SHP77 treated with DMSO at 0.1 percent for 48 hours (cell line): ENCODE measurements around the gene OR3A1.
"Not testable (repeated sequence)": the region's sequence is repeated elsewhere in the genome, so short reads cannot be mapped to it uniquely, and the experiment has no call there.

Experiments used
- DNase-seq: peaks from one replicate; lab custom pipeline; 2025; lab: John Stamatoyannopoulos, UW

OR3A1 gene, protein sequence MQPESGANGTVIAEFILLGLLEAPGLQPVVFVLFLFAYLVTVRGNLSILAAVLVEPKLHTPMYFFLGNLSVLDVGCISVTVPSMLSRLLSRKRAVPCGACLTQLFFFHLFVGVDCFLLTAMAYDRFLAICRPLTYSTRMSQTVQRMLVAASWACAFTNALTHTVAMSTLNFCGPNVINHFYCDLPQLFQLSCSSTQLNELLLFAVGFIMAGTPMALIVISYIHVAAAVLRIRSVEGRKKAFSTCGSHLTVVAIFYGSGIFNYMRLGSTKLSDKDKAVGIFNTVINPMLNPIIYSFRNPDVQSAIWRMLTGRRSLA

DNA sequence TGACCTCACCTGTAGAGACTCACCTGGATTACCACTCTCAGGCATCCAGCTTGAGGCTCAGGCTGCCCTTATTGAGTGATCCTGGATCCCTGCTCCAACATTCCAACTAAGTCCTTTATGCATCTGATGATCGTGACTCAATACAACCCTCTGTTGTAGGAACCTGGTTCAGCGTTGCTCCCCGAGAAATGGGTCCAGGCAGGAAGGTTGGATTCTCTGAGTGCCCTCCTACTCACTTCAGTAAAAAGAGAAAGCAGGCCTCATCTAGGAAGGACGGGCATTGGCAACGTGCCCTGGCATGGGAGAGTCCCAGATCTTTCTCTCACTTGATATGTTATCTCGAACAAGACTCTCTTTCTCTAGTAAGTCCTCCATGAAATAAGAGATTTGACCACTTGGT is at the start of gene OR3A1:
Gene OR3A1 (minus strand): TSS at position 101 of the 400 bp plus-strand sequence. CDS start 5,778 bp downstream, outside the sequence.
- no peak for DNase-seq

DNA sequence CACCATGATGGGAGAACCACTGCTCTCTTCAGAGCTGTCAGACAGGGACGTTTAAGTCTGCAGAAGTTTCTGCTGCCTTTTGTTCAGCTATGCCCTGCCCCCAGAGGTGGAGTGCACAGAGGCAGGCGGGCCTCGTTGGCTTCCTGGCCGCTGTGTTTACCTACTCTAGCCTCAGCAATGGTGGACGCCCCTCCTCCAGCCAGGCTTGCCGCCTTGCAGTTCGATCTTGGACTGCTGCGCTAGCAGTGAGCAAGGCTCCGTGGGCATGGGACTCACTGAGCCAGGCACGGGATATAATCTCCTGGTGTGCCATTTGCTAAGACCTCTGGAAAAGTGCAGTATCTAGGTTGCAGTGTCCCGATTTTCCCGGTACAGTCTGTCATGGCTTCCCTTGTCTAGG is 44.6 kb upstream of the OR3A1 start:
- DNase-seq = not testable (repeated sequence)

DNA sequence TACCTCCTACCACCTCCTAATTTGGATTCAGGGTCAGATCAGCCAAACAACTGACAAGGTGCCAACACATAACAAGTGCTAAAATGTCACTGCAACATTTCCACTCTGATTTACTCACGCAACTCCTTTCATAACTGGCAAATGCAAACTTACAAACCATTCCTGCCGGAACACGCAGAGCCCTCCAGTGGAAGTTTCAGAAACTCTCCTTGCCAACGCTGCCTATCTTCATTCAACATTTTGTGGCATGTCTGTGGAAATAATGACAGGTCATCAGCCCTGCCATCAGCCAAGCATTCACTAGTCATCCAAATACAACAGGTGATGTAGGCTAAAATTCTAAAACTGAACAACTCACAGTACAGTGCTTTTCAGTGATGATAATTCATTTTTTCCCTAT is 37.7 kb upstream of the OR3A1 start:
- no peak for DNase-seq

DNA sequence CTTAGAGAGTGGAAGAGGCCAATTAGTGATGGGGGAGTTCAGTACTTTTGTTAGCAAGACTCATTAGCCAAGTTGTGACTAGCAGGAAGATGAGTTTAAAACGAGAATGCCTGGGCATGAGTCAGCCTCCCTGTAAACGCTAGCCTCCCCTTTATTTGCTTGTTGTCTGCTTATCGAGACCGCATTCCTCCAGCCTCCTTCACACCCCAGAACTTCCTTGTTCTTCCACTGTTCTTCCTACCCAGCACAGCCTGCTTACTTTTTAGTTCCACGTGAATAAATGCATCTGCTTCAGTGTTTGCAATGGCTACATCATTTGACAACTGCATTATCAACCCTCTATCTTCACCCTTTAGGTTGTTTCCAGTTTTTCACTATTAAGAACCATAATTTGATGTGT is 20.2 kb upstream of the OR3A1 start:
- DNase-seq = no peak

DNA sequence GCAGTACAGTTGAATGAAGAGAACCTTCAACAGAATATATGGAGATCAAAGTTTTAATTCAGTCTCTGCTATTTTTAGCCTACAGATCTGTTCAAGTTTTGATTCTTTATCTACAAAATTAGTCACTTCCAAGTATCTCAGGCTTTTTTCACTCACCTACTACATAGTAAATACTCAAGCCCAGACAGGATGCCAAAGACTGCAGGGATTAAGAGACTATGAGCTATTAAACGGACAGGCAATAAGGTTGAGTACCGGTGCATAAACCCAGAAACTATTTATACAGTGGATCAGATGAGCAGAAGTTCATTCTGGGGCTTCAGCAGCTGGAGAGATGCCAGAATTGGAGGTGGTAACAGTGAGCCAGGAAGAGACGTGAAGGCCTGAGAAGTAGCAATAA is 18.7 kb upstream of the OR3A1 start:
- no peak for DNase-seq

DNA sequence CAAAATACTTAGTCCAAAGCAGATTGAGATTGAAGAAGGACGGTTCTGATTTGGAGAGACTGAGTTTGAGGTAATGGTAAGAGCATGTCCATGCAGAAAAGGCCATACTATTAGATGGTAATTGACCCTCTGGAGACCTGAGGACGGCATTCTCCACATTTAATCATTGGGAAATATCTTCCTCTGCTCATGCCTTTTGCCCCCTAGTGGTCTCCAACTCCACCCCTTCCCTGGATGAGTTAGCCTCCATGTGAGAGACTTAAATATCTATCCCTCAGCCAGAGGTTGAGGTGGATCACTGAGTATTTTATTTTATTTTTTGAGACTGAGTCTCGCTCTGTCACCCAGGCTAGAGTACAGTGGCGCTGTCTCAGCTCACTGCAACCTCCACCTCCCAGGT is 10.4 kb upstream of the OR3A1 start:
- no peak for DNase-seq

DNA sequence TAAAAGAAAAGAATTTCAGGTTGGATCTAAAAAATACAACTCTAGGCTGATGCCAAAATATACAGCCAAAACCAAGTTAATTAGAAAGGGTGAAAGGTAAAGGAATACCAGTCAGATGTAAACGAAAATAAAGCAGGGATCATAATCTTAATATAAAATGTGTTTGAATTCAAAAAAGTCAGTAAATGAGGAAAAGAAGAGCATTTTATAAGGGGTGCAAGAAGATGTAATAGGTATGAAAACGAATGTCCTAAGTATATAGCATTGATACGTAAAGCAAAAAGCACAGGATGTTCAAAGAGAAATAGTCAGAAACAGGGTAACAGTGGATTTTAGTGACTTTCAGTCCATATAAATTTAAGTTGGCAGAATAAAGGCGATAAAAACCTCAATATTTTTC is 2.5 kb downstream of the OR3A1 start:
- no peak for DNase-seq

DNA sequence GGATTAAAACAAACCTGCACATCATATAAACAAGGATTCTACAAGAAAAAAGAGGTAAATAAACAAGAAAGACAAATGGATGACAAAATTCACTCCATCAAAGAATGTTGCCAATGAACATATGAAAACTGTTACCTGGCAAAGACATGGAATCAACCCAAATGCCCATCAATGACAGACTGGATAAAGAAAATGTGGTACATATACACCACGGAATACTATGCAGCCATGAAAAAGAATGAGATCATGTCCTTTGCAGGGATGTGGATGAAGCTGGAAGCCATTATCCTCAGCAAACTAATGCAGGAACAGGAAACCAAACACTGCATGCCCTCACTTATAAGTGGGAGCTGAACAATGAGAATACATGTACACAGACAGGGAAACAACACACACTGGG is 4.6 kb downstream of the OR3A1 start:
- DNase-seq = not testable (repeated sequence)

DNA sequence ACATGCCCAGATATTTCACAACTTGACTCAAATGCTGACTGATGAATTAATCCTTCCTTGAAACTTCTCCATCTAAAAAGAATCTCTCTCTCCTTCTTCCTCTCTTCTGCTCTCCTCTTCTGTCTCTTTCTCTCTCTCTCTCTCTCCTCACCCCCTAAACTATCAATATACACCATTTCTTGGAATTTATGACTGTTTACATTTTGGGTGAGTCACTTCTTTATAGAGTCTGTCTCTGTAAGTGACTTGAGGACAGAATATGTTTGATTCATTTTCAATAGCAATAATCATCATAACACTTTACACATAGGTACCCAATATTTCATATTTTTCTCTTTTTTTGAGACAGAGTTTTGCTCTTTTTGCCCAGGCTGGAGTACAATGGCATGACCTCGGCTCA is 15.3 kb downstream of the OR3A1 start:
- DNase-seq = no peak

DNA sequence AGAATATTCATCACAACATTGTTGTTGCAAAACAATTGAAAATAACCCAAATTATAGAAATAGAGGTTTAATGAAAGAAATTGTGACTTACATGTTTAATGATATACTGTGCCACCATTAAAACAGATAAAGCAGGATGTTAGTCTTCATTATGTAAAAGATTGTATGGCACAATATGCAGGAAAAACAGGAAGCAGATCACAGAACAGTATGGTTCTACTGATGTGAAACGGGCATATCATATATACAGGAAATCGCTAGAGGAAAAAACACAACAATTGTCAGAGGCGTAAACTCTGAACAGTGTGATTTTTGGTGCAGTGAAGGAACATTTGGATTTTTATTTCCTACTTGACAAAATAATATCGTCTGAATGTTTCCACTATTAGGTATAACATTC is 22.0 kb downstream of the OR3A1 start:
- no peak for DNase-seq

DNA sequence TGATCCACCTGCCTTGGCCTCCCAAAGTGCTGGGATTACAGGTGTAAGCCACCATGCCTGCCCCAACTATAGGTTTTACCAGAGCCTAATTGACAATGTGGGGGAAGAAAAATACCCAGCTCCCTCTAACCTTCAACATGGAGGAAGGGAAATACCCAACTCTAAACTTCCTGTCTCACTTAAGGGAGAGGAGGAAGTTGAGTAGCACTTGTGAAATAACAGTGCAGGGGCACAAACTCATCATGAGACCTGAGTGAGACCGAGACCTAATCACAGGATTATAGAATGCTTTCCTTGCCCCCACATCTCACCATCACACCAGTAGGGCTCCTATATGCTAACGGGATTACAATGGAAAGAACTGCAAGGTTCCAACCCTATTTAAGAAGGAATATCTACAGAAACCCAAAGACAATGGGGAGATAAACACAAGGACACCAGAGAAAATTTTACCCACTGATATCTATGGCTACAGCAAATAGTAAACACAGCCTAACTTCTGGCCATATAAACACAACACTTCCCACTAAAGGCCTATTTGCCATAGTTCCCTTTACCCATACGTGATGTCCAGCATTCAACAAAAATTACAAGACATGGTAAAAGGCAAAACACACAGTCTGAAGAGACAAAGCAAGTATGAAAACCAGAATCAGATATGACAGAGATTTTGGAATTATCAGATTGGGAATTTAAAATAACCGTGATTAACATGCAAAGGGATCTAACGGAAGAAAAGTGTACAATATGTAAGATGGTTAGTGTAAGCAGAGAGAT is 26.9 kb downstream of the OR3A1 start:
- DNase-seq = no peak

DNA sequence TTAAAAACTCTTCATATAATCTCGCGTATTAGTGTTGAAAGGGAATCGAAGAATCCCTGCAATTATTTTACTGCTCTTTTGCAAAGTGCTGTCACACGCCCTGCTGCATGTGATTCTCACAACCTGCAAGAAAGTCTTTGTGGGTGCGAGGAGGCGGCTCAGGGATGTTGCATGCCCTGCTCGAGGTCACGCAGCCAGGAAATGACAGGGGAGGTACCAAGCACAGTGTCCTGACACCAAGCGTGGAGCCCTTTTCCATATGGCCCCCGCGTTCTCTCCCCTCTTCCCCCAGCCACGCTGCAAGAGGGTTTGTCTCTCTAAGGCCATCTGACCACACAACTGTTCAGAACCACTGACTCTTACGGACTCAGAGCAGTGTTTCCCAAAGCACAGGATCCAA is 37.6 kb downstream of the OR3A1 start:
- no peak for DNase-seq

DNA sequence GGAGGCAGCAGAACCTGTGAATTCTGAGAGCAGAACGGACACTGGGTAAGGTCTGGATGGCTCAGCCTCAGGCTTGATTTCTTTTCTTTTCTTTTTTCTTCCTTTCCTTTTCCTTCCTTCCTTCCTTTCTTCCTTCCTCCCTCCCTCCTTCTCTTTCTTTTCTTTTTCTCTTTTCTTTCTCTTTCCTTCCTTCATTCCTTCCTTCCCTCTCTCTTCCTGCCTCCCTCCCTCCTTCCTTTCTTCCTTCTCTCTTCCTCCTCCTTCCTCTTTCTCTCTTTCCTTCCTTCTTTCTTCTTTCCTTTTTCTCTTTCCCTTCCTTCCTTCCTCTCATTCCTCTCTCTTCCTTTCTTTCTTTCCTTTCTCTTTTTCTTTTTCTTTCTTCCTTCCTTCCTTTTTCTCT is 38.0 kb downstream of the OR3A1 start:
- DNase-seq = no peak

DNA sequence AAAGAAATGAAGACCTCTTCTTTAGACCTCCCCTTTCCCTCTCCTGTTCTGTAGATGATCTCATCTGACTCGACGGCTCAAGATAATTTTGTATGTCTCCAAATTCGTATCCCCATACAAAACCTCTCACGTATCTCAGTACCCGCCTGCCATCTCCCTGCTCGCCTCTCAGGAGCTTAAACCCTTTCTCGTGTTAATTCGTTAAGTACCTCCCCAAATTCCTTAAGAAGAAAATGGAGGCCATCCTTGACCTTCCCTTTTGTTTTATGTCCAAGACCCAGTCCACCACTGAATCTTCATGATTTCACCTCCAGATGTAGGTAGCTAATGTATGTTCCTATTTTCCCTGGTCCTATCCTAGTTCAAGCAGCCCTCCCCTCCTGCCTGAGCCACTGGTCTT is 41.6 kb downstream of the OR3A1 start:
- no peak for DNase-seq

DNA sequence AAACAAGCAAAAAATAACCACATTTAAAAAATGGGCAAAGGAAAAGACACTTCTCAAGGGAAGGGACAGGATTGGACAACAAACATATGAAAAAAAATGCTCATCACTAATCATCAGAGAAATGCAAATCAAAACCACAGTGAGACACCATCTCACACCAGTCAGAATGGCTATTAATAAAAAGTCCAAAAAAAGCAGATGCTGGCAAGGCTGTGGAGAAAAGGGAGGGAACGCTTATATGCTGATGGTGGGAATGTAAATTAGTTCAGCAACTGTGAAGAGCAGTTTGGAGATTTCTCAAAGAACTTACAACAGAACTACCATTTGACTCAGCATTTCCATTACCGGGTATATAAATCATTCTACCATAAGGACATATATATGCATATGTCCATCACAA is 49.1 kb downstream of the OR3A1 start:
- not testable (repeated sequence) for DNase-seq

DNA sequence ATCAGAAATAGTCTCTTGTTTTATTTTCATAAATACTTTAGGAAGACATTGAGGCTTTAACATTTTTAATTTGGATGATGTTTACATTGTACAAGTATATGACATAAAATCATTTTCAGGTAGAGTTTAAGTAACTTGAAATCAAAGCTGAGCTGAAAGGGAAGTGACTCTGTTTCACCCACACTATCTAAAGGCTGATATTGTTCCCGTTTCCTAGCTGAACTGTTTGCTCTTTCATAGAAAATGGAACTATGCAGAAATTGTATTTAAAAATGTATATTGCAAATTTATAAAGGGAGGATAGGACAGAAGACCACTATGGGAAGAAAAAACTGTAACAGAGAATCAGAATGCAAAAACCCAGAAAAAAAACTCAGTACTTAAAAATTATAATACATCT is 53.3 kb downstream of the OR3A1 start:
- not testable (repeated sequence) for DNase-seq

DNA sequence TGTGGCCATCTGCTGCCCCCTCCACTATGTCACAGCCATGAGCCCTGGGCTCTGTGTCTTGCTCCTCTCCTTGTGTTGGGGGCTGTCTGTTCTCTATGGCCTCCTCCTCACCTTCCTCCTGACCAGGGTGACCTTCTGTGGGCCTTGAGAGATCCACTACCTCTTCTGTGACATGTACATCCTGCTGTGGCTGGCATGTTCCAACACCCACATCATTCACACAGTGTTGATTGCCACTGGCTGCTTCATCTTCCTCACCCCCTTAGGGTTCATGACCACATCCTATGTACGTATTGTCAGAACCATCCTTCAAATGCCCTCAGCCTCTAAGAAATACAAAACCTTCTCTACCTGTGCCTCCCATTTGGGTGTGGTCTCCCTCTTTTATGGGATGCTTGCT is 57.1 kb downstream of the OR3A1 start:
- DNase-seq = not testable (repeated sequence)
